NCI-H1105 (cell line): ENCODE data around the gene PREX1.
A peak's percentile ranks its signal among the peaks of the same experiment; 100 is the strongest.

Experiments used
- DNase-seq: peaks from one replicate; lab custom pipeline; 2025; lab: John Stamatoyannopoulos, UW

PREX1 gene

GRCh38 chr20:48794816-48795457 is 32.9 kb downstream of the PREX1 start:
- DNase-seq = no peak

GRCh38 chr20:48794360-48794759 is 33.4 kb downstream of the PREX1 start:
- DNase-seq = no peak

- no peak for DNase-seq
Measured at GRCh38 chr20:48793776-48794175, 34.0 kb downstream of the PREX1 start.

GRCh38 chr20:48791666-48792071 is 36.1 kb downstream of the PREX1 start:
- DNase-seq = no peak

- DNase-seq = peak; percentile 51
Measured at GRCh38 chr20:48791014-48791413, 36.8 kb downstream of the PREX1 start.

- DNase-seq = no peak
Measured at GRCh38 chr20:48790473-48791003, 37.3 kb downstream of the PREX1 start.

GRCh38 chr20:48789781-48790472 is 37.9 kb downstream of the PREX1 start:
- DNase-seq = no peak

GRCh38 chr20:48789185-48789668 is 38.6 kb downstream of the PREX1 start:
- DNase-seq = no peak

GRCh38 chr20:48788486-48789072 is 39.2 kb downstream of the PREX1 start:
- no peak for DNase-seq

GRCh38 chr20:48787861-48788375 is 39.9 kb downstream of the PREX1 start:
- DNase-seq = no peak

- DNase-seq = no peak
Measured at GRCh38 chr20:48786951-48787705, 40.7 kb downstream of the PREX1 start.

GRCh38 chr20:48785801-48786200 is 42.0 kb downstream of the PREX1 start:
- no peak for DNase-seq

GRCh38 chr20:48785256-48785655 is 42.5 kb downstream of the PREX1 start:
- no peak for DNase-seq

GRCh38 chr20:48784273-48784641 is 43.5 kb downstream of the PREX1 start:
- no peak for DNase-seq

- no peak for DNase-seq
Measured at GRCh38 chr20:48783533-48784272, 44.1 kb downstream of the PREX1 start.

GRCh38 chr20:48782901-48783308 is 44.9 kb downstream of the PREX1 start:
- DNase-seq = no peak

GRCh38 chr20:48782053-48782452 is 45.7 kb downstream of the PREX1 start:
- no peak for DNase-seq

- no peak for DNase-seq
Measured at GRCh38 chr20:48781634-48782033, 46.2 kb downstream of the PREX1 start.

- DNase-seq = no peak
Measured at GRCh38 chr20:48779435-48779834, 48.4 kb downstream of the PREX1 start.

GRCh38 chr20:48777821-48778220 is 50.0 kb downstream of the PREX1 start:
- no peak for DNase-seq

GRCh38 chr20:48777005-48777404 is 50.8 kb downstream of the PREX1 start:
- no peak for DNase-seq
